ENCODE measurements around the gene PTPRT.

Gene PTPRT

DNA sequence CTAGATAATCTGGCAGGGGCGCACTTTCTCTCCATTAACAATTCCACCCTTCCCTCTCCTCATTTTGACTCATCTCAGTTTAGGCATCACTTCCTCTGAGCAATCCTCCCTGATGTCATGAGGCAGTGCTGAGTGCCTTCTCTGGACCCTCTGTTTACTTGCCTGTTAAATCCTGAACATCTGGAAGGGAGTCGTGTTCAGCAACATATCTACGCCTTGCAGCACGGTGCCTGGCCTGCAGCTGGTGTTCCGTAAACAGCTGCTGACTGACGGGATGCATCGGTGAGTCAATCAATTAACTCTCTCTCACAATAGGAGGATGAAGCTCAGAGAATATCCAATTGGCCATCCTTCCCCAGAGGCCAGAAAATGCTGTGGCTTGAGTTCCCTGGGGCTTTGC is 613.5 kb downstream of the PTPRT start:
- Histone ChIP-seq H3K9me2 (replicated peaks; ENCODE audit: insufficient read depth, low read length) (no peaks in the 10 kb centered on the region), H3K36me3 (ENCODE audit: low read length) (no peaks in the 10 kb centered on the region), H2AFZ (ENCODE audit: low read depth, low read length, severe bottlenecking) (no peak overlapping the region), H3K4me2 (ENCODE audit: low read depth, low read length, poor library complexity, severe bottlenecking) (no peak overlapping the region), H3K27me3 (ENCODE audit: low read length) (no peaks in the 10 kb centered on the region), H3K79me2 (ENCODE audit: insufficient read depth, low read length) (no peaks in the 10 kb centered on the region), H3F3A (ENCODE audit: insufficient read depth) (no peaks in the 10 kb centered on the region), H3K9me3 (ENCODE audit: insufficient read depth, low read length) (no peaks in the 10 kb centered on the region), H3K4me3 (ENCODE audit: insufficient read depth, low read length, poor library complexity, severe bottlenecking) (no peak overlapping the region), H4K20me1 (ENCODE audit: low read depth, low read length) (no peaks in the 10 kb centered on the region), H3K9ac (ENCODE audit: low read length) (no peak overlapping the region), H3K27ac (ENCODE audit: low read depth, low read length) (no peak overlapping the region)
- TF ChIP-seq EZH2phosphoT487 (conservative IDR thresholded peaks at IDR 0.05; ENCODE audit: low read length) = no peak
- TF ChIP-seq, protein P1, sequence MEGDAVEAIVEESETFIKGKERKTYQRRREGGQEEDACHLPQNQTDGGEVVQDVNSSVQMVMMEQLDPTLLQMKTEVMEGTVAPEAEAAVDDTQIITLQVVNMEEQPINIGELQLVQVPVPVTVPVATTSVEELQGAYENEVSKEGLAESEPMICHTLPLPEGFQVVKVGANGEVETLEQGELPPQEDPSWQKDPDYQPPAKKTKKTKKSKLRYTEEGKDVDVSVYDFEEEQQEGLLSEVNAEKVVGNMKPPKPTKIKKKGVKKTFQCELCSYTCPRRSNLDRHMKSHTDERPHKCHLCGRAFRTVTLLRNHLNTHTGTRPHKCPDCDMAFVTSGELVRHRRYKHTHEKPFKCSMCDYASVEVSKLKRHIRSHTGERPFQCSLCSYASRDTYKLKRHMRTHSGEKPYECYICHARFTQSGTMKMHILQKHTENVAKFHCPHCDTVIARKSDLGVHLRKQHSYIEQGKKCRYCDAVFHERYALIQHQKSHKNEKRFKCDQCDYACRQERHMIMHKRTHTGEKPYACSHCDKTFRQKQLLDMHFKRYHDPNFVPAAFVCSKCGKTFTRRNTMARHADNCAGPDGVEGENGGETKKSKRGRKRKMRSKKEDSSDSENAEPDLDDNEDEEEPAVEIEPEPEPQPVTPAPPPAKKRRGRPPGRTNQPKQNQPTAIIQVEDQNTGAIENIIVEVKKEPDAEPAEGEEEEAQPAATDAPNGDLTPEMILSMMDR (IDR thresholded peaks at IDR 0.05; ENCODE audit: insufficient read depth, low read length, poor library complexity, severe bottlenecking) = no peak

DNA sequence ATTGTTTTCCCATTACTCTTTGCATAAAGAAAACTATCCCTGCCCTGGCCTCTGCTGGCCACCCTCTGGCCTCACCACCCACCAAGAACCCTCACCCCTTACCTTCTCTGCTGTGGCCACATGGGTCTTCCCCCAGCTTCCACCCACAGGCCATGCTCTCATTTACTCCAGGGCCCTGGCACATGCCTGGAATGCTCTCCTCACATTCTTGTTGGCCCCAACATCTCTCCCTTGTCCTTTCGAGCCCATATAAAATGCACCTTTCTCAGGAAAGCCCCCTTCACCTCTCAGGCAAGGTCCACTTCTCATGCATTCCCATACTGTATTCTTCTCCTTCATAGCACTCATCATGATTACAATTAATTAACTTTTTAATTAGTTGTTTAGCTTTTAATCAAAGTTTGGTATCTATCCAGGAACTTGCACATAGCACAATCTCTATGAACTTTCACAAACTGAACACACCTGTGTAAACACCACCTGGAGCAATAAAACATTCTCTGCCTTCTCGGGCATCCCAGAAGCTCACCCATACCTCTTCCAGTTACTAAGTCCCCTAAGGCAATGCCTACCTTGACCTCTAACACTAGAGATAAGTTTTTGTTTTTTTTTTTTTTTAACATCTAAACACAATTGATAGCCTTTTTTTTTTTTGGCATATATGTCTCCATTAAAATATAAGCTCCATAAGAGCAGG is 617.2 kb downstream of the PTPRT start:
- Histone ChIP-seq H3K9ac (ENCODE audit: low read length) (no peak overlapping the region), H2AFZ (ENCODE audit: low read depth, low read length, severe bottlenecking) (no peak overlapping the region), H3K4me3 (ENCODE audit: insufficient read depth, low read length, poor library complexity, severe bottlenecking) (no peak overlapping the region), H3K9me2 (replicated peaks; ENCODE audit: insufficient read depth, low read length) (no peaks in the 10 kb centered on the region), H3K9me3 (ENCODE audit: insufficient read depth, low read length) (no peaks in the 10 kb centered on the region), H3K79me2 (ENCODE audit: insufficient read depth, low read length) (no peaks in the 10 kb centered on the region), H3K36me3 (ENCODE audit: low read length) (no peaks in the 10 kb centered on the region), H3F3A (ENCODE audit: insufficient read depth) (no peaks in the 10 kb centered on the region), H3K27me3 (ENCODE audit: low read length) (no peaks in the 10 kb centered on the region), H3K4me2 (ENCODE audit: low read depth, low read length, poor library complexity, severe bottlenecking) (no peak overlapping the region), H4K20me1 (ENCODE audit: low read depth, low read length) (no peaks in the 10 kb centered on the region), H3K27ac (ENCODE audit: low read depth, low read length) (no peak overlapping the region)
- no peak for TF ChIP-seq EZH2phosphoT487 (conservative IDR thresholded peaks at IDR 0.05; ENCODE audit: low read length)
- TF ChIP-seq, protein P1 (IDR thresholded peaks at IDR 0.05; ENCODE audit: insufficient read depth, low read length, poor library complexity, severe bottlenecking) = no peak

DNA sequence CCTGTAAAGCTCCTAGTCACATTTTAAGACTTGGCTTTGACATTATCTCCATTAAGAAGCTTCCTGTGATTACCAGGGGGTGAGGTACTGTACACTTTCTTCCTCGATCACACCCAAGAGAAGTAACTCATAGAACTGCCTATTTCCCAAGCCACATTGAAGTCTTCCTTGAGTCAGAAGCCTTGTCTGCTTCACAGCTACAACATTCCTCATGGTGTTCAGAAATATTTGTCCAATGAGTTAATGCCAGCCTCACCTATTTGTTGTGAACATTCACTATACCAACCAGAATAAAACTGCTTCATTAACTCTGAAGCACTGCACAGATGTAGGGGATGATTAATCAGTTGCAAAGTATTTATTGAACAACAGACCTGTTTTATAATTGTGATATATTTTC is 622.3 kb downstream of the PTPRT start:
- H3K36me3 ChIP-seq (ENCODE audit: low read length) = no peaks in the 10 kb centered on the region
- no peak overlapping the region for H2AFZ ChIP-seq (ENCODE audit: low read depth, low read length, severe bottlenecking)
- H3K79me2 ChIP-seq (ENCODE audit: insufficient read depth, low read length) = no peaks in the 10 kb centered on the region
- H3F3A ChIP-seq (ENCODE audit: insufficient read depth) = no peaks in the 10 kb centered on the region
- no peaks in the 10 kb centered on the region for H3K27me3 ChIP-seq (ENCODE audit: low read length)
- no peaks in the 10 kb centered on the region for H3K9me2 ChIP-seq (replicated peaks; ENCODE audit: insufficient read depth, low read length)
- H3K4me3 ChIP-seq (ENCODE audit: insufficient read depth, low read length, poor library complexity, severe bottlenecking) = no peak overlapping the region
- no peak overlapping the region for H3K27ac ChIP-seq (ENCODE audit: low read depth, low read length)
- H3K4me2 ChIP-seq (ENCODE audit: low read depth, low read length, poor library complexity, severe bottlenecking) = no peak overlapping the region
- TF ChIP-seq EZH2phosphoT487 (conservative IDR thresholded peaks at IDR 0.05; ENCODE audit: low read length) = no peak
- TF ChIP-seq, protein P1 (IDR thresholded peaks at IDR 0.05; ENCODE audit: insufficient read depth, low read length, poor library complexity, severe bottlenecking) = no peak
- no peak overlapping the region for H3K9ac ChIP-seq (ENCODE audit: low read length)
- no peaks in the 10 kb centered on the region for H3K9me3 ChIP-seq (ENCODE audit: insufficient read depth, low read length)
- H4K20me1 ChIP-seq (ENCODE audit: low read depth, low read length) = no peaks in the 10 kb centered on the region

Measured in SU-DHL-6 (cell line).